PC-9 (cell line): ENCODE results near the gene TMEM222. TPM values are rescaled to one million over a fixed set of nuclear protein-coding genes. Genes with fewer than 3 reads are reported as not detected.

Source experiments
- BruUV-seq: library from RNA; stranded (reverse); fragments of 400-500 nt; replicated peaks from 2 replicates; lab custom pipeline; 2021; lab: Mats Ljungman, UMichigan
- CTCF ChIA-PET: fragments of 300-600 bp; sonication (Branson Sonifier 250); formaldehyde crosslinking; loops from one replicate; lab custom pipeline; 2022; ENCODE audit warnings: antibody characterized with exemption; lab: Charles Lee
- POLR2A ChIA-PET: fragments of 300-600 bp; sonication (Branson Sonifier 250); formaldehyde crosslinking; loops from one replicate; lab custom pipeline; 2022; ENCODE audit warnings: antibody characterized with exemption; ENCODE audit not compliant: unreplicated experiment; lab: Charles Lee
- DNase-seq, 2 experiments: peaks; one replicate each; pipeline versions ENCODE4 v3.0.0 to v3.0.0-alpha.2; 2015 to 2022; ENCODE audit warnings: mixed read lengths in 1 of 2
- H2AFZ ChIP-seq: fragments of 200-600 bp; sonication (generic); 2 replicates; pipeline ENCODE4 v1.8.1; 2017; ENCODE audit warnings: antibody characterized with exemption
- H3F3A ChIP-seq: fragments of 200-600 bp; sonication (generic); 2 replicates; pipeline ENCODE4 v1.8.1; 2017; ENCODE audit warnings: antibody characterized with exemption, mild to moderate bottlenecking, low read depth; ENCODE audit not compliant: insufficient read depth
- H3K27ac ChIP-seq: fragments of 200-600 bp; sonication (generic); 2 replicates; pipeline ENCODE4 v1.6.1; 2016; ENCODE audit warnings: mixed run types
- H3K27me3 ChIP-seq: fragments of 200-600 bp; sonication (generic); 2 replicates; pipeline ENCODE4 v1.6.1; 2016; ENCODE audit warnings: low read depth, mixed run types; ENCODE audit not compliant: insufficient read depth
- H3K36me3 ChIP-seq: fragments of 200-600 bp; sonication (generic); 2 replicates; pipeline ENCODE4 v1.6.1; 2016; ENCODE audit warnings: low read depth, mixed run types
- H3K4me1 ChIP-seq: fragments of 200-600 bp; sonication (generic); replicated peaks from 2 replicates; pipeline ENCODE4 v1.6.1; 2016; ENCODE audit warnings: mixed run types; ENCODE audit not compliant: insufficient read depth
- H3K4me2 ChIP-seq: fragments of 200-600 bp; sonication (generic); 2 replicates; pipeline ENCODE4 v1.6.1; 2017; ENCODE audit warnings: mixed run types
- H3K4me3 ChIP-seq: fragments of 200-600 bp; sonication (generic); 2 replicates; pipeline ENCODE4 v1.6.1; 2016; ENCODE audit warnings: mixed run types
- H3K79me2 ChIP-seq: fragments of 200-600 bp; sonication (generic); 2 replicates; pipeline ENCODE4 v1.6.1; 2017; ENCODE audit warnings: low read depth, mixed run types
- H3K9me2 ChIP-seq: fragments of 200-600 bp; sonication (generic); 2 replicates; pipeline ENCODE4 v1.8.1; 2017; ENCODE audit warnings: mild to moderate bottlenecking; ENCODE audit not compliant: insufficient read depth
- H3K9me3 ChIP-seq: fragments of 200-600 bp; sonication (generic); 2 replicates; pipeline ENCODE4 v1.8.1; 2016; ENCODE audit warnings: low read depth; ENCODE audit not compliant: insufficient read depth
- H4K20me1 ChIP-seq: fragments of 200-600 bp; sonication (generic); 2 replicates; pipeline ENCODE4 v1.8.1; 2017; ENCODE audit not compliant: insufficient read depth
- EZH2 ChIP-seq: fragments of 200-600 bp; sonication (generic); IDR thresholded peaks from 2 replicates; pipeline ENCODE4 v1.8.0; 2017; ENCODE audit warnings: antibody characterized with exemption, low read depth
- intact Hi-C: fragments of 100-400 bp; cut with micrococcal nuclease; formaldehyde crosslinking; loops from one replicate; pipeline ENCODE4 v1.10.0; 2022; ENCODE audit not compliant: unreplicated experiment
- total RNA-seq: library from RNA; stranded (reverse); gene quantifications from 2 replicates; pipeline ENCODE4 v1.2.3, GENCODE V29; 2021
- TF ChIP-seq, protein P1 (sequence below): fragments of 200-600 bp; sonication (generic); conservative IDR thresholded peaks from 2 replicates; pipeline ENCODE4 v1.6.1; 2017; ENCODE audit warnings: mixed run types, antibody characterized with exemption, mild to moderate bottlenecking, moderate library complexity

The TMEM222 gene
- total RNA-seq, 1 experiment from 2014 or later, result 32.8 TPM

DNA sequence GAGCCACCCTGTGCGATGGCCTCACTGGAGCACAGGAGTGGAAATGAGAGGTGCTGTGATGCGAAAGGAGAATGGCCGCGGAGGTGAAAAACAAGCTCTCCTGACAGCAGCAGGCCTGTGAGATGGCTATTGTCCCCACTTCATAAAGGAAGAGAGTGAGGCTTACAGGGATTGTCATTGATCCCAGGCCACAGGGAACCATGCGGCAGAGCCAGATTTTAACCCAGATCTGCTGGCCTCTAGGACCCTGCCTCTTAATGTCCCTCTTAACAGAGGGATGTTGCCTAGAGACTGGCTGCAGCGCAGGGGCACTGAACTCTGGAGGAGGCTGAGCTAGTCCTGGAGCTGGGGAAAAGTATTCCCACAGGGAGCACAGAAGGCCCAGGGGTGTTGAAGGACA is 16.8 kb downstream of the TMEM222 start:
- Histone ChIP-seq H3K36me3 (no peaks in the 10 kb centered on the region), H3K27me3 (no peaks in the 10 kb centered on the region), H4K20me1 (no peaks in the 10 kb centered on the region), H2AFZ (no peak overlapping the region), H3K4me1 (peaks cover 24% of the 10 kb centered on the region), H3K4me2 (no peak overlapping the region), H3K9me2 (no peaks in the 10 kb centered on the region), H3K79me2 (no peaks in the 10 kb centered on the region), H3K4me3 (no peak overlapping the region), H3K9me3 (no peaks in the 10 kb centered on the region), H3F3A (peaks cover 19% of the 10 kb centered on the region; the same call in 1 of the 2 replicates), H3K27ac (no peak overlapping the region)
- no TSS peak for BruUV-seq
- no peak for DNase-seq
- POLR2A ChIA-PET, result no interaction called here
- intact Hi-C loops, result no loop called here
- CTCF ChIA-PET, result interaction anchor here (0.6 to 0.7 kb wide), 2 partner anchors 9 to 332 kb away, joined by 14 read pairs; no protein-coding TSS in a partner anchor
- TF ChIP-seq, protein P1, sequence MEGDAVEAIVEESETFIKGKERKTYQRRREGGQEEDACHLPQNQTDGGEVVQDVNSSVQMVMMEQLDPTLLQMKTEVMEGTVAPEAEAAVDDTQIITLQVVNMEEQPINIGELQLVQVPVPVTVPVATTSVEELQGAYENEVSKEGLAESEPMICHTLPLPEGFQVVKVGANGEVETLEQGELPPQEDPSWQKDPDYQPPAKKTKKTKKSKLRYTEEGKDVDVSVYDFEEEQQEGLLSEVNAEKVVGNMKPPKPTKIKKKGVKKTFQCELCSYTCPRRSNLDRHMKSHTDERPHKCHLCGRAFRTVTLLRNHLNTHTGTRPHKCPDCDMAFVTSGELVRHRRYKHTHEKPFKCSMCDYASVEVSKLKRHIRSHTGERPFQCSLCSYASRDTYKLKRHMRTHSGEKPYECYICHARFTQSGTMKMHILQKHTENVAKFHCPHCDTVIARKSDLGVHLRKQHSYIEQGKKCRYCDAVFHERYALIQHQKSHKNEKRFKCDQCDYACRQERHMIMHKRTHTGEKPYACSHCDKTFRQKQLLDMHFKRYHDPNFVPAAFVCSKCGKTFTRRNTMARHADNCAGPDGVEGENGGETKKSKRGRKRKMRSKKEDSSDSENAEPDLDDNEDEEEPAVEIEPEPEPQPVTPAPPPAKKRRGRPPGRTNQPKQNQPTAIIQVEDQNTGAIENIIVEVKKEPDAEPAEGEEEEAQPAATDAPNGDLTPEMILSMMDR, result no peak
- TF ChIP-seq EZH2, result no peak

GRCh38 chr1:27339213-27339612 is 17.2 kb downstream of the TMEM222 start:
- BruUV-seq, result no TSS peak
- Histone ChIP-seq H3K9me3 (no peaks in the 10 kb centered on the region), H4K20me1 (no peaks in the 10 kb centered on the region), H3K79me2 (no peaks in the 10 kb centered on the region), H2AFZ (no peak overlapping the region), H3F3A (peaks cover 23% of the 10 kb centered on the region; the same call in 1 of the 2 replicates), H3K4me1 (peaks cover 24% of the 10 kb centered on the region), H3K4me3 (no peak overlapping the region), H3K36me3 (no peaks in the 10 kb centered on the region), H3K4me2 (no peak overlapping the region), H3K27me3 (no peaks in the 10 kb centered on the region), H3K9me2 (no peaks in the 10 kb centered on the region), H3K27ac (no peak overlapping the region)
- no peak for DNase-seq
- POLR2A ChIA-PET, result no interaction called here
- CTCF ChIA-PET, result no interaction called here
- intact Hi-C loops, result no loop called here
- TF ChIP-seq, protein P1, result no peak
- TF ChIP-seq EZH2, result no peak

- intact Hi-C loops, result no loop called here
- H3K27ac ChIP-seq, result peak within 1 kb of the TSS; percentile 77
- H3K27me3 ChIP-seq, result no peaks in the 10 kb centered on the region
- H3K9me3 ChIP-seq, result no peaks in the 10 kb centered on the region
- peaks cover 23% of the 10 kb centered on the region; the same call in 1 of the 2 replicates for H3F3A ChIP-seq
- ChIA-PET CTCF (no interaction called here), POLR2A (interaction anchor here (0.6 to 0.7 kb wide), 3 partner anchors 20 to 25 kb away, joined by 3 to 7 read pairs (median 4); partner anchors contain the start of gene MAP3K6)
- no peaks in the 10 kb centered on the region for H3K79me2 ChIP-seq
- H2AFZ ChIP-seq, result peak within 1 kb of the TSS; percentile 72; the same call in 1 of the 2 replicates
- peak; percentile 64 to 82 for DNase-seq
- BruUV-seq, result no TSS peak
- H3K9me2 ChIP-seq, result no peaks in the 10 kb centered on the region
- H3K36me3 ChIP-seq, result no peaks in the 10 kb centered on the region
- no peaks in the 10 kb centered on the region for H4K20me1 ChIP-seq
- H3K4me3 ChIP-seq, result peak within 1 kb of the TSS; percentile 70
- peak within 1 kb of the TSS; percentile 97 for H3K4me2 ChIP-seq
- TF ChIP-seq EZH2, result no peak
- TF ChIP-seq, protein P1, result no peak
- H3K4me1 ChIP-seq, result peaks cover 24% of the 10 kb centered on the region
These were observed 19.7 kb downstream of the TMEM222 start, which contains the start of gene SYTL1 for GRCh38 chr1:27341525-27342252. TSS of gene SYTL1 (plus strand) at chr1:27342022. CDS start at chr1:27345335, 3,313 bp downstream.
